ENCODE measurements around the gene CD46. TPM values are rescaled to one million over a fixed set of nuclear protein-coding genes. Genes with fewer than 3 reads are reported as not detected.
A peak's percentile ranks its signal among the peaks of the same experiment; 100 is the strongest.

CD46 gene
- total RNA-seq, 1 experiment from 2014 or later = 116 TPM

GRCh38 chr1:207814469-207814868 is 62.6 kb downstream of the CD46 start:
- intact Hi-C loops (cut with micrococcal nuclease) = no loop called here
- POLR2A ChIA-PET (ENCODE audit: unreplicated experiment) = no interaction called here
- Histone ChIP-seq H3K4me1 (ENCODE audit: insufficient read depth, low read length) (peaks cover 33% of the 10 kb centered on the region), H3F3A (ENCODE audit: low read length, unreplicated experiment) (no peaks in the 10 kb centered on the region), H3K27me3 (ENCODE audit: low read length) (no peaks in the 10 kb centered on the region), H3K4me3 (ENCODE audit: low read length) (no peak overlapping the region), H3K27ac (ENCODE audit: low read length) (no peak overlapping the region), H3K79me2 (ENCODE audit: low read length) (peaks cover 13% of the 10 kb centered on the region), H3K9ac (ENCODE audit: low read length) (no peak overlapping the region), H3K4me2 (ENCODE audit: low read length) (no peak overlapping the region), H3K36me3 (ENCODE audit: low read depth, low read length) (peaks cover 27% of the 10 kb centered on the region; the same call in 1 of the 2 replicates), H4K20me1 (ENCODE audit: low read length) (0 out of 2 replicates have a peak, but pooled peaks cover 3% of the 10 kb centered on the region), H3K9me2 (replicated peaks; ENCODE audit: low read length) (no peaks in the 10 kb centered on the region), H3K9me3 (ENCODE audit: low read length) (no peaks in the 10 kb centered on the region), H2AFZ (ENCODE audit: low read length) (no peak overlapping the region)
- BruUV-seq (replicated peaks) = no TSS peak
- ATAC-seq (no peak), DNase-seq (no peak)
- TF ChIP-seq CTCF (conservative IDR thresholded peaks at IDR 0.05; ENCODE audit: low read depth, low read length) (no peak), EZH2 (IDR thresholded peaks at IDR 0.05; ENCODE audit: low read length, unreplicated experiment) (no peak), EZH2phosphoT487 (IDR thresholded peaks at IDR 0.05; ENCODE audit: borderline replicate concordance, low read length) (no peak)
- CTCF ChIA-PET = no interaction called here

GRCh38 chr1:207815466-207815865 is 63.6 kb downstream of the CD46 start:
- no peaks in the 10 kb centered on the region for H3K9me3 ChIP-seq (ENCODE audit: low read length)
- CTCF ChIA-PET = no interaction called here
- H3K27ac ChIP-seq (ENCODE audit: low read length) = peak overlapping the region; percentile 60
- BruUV-seq (replicated peaks) = no TSS peak
- H3K4me1 ChIP-seq (ENCODE audit: insufficient read depth, low read length) = peaks cover 33% of the 10 kb centered on the region
- H3K36me3 ChIP-seq (ENCODE audit: low read depth, low read length) = peaks cover 27% of the 10 kb centered on the region; the same call in 1 of the 2 replicates
- no peaks in the 10 kb centered on the region for H3K27me3 ChIP-seq (ENCODE audit: low read length)
- DNase-seq (no peak), ATAC-seq (no peak)
- H3K4me3 ChIP-seq (ENCODE audit: low read length) = no peak overlapping the region
- POLR2A ChIA-PET (ENCODE audit: unreplicated experiment) = no interaction called here
- TF ChIP-seq EZH2 (IDR thresholded peaks at IDR 0.05; ENCODE audit: low read length, unreplicated experiment) = no peak
- no peak for TF ChIP-seq EZH2phosphoT487 (IDR thresholded peaks at IDR 0.05; ENCODE audit: borderline replicate concordance, low read length)
- no peak for TF ChIP-seq CTCF (conservative IDR thresholded peaks at IDR 0.05; ENCODE audit: low read depth, low read length)
- H4K20me1 ChIP-seq (ENCODE audit: low read length) = 0 out of 2 replicates have a peak, but pooled peaks cover 3% of the 10 kb centered on the region
- no peak overlapping the region for H2AFZ ChIP-seq (ENCODE audit: low read length)
- H3F3A ChIP-seq (ENCODE audit: low read length, unreplicated experiment) = no peaks in the 10 kb centered on the region
- intact Hi-C loops (cut with micrococcal nuclease) = no loop called here
- H3K79me2 ChIP-seq (ENCODE audit: low read length) = peaks cover 13% of the 10 kb centered on the region
- peak overlapping the region; percentile 28; the same call in 1 of the 2 replicates for H3K4me2 ChIP-seq (ENCODE audit: low read length)
- H3K9ac ChIP-seq (ENCODE audit: low read length) = no peak overlapping the region
- H3K9me2 ChIP-seq (replicated peaks; ENCODE audit: low read length) = no peaks in the 10 kb centered on the region

GRCh38 chr1:207815913-207816291 is 64.0 kb downstream of the CD46 start:
- Histone ChIP-seq H3K4me1 (ENCODE audit: insufficient read depth, low read length) (peaks cover 33% of the 10 kb centered on the region), H2AFZ (ENCODE audit: low read length) (no peak overlapping the region), H3F3A (ENCODE audit: low read length, unreplicated experiment) (no peaks in the 10 kb centered on the region), H3K79me2 (ENCODE audit: low read length) (peaks cover 13% of the 10 kb centered on the region), H3K9me2 (replicated peaks; ENCODE audit: low read length) (no peaks in the 10 kb centered on the region), H3K4me3 (ENCODE audit: low read length) (no peak overlapping the region), H3K9ac (ENCODE audit: low read length) (no peak overlapping the region), H3K27ac (ENCODE audit: low read length) (peak overlapping the region; percentile 60), H3K4me2 (ENCODE audit: low read length) (peak overlapping the region; percentile 28), H4K20me1 (ENCODE audit: low read length) (0 out of 2 replicates have a peak, but pooled peaks cover 3% of the 10 kb centered on the region), H3K36me3 (ENCODE audit: low read depth, low read length) (peaks cover 24% of the 10 kb centered on the region; the same call in 1 of the 2 replicates), H3K27me3 (ENCODE audit: low read length) (no peaks in the 10 kb centered on the region), H3K9me3 (ENCODE audit: low read length) (no peaks in the 10 kb centered on the region)
- TF ChIP-seq CTCF (conservative IDR thresholded peaks at IDR 0.05; ENCODE audit: low read depth, low read length) = no peak
- no peak for TF ChIP-seq EZH2phosphoT487 (IDR thresholded peaks at IDR 0.05; ENCODE audit: borderline replicate concordance, low read length)
- TF ChIP-seq EZH2 (IDR thresholded peaks at IDR 0.05; ENCODE audit: low read length, unreplicated experiment) = no peak
- ChIA-PET POLR2A (ENCODE audit: unreplicated experiment) (no interaction called here), CTCF (no interaction called here)
- no TSS peak for BruUV-seq (replicated peaks)
- intact Hi-C loops (cut with micrococcal nuclease) = no loop called here
- DNase-seq (peak; percentile 85), ATAC-seq (peak; percentile 41)

Measured in PC-3 (cell line).